Epithelial cell of prostate (primary cell): ENCODE measurements around the gene ZDHHC17.
"Not testable (repeated sequence)": the region's sequence is repeated elsewhere in the genome, so short reads cannot be mapped to it uniquely, and the experiment has no call there.

Source experiments
- DNase-seq: peaks from one replicate; pipeline ENCODE4 v3.0.0-alpha.2; 2011; ENCODE audit warnings: low read depth, low spot score
- H3K27ac ChIP-seq: fragments of 450-650 bp; 2 replicates; pipeline ENCODE4 v1.5.1; 2017; ENCODE audit warnings: mild to moderate bottlenecking

ZDHHC17 gene

GRCh38 chr12:76765598-76765997 is 1.7 kb downstream of the ZDHHC17 start:
- no peak for DNase-seq
- no peak overlapping the region for H3K27ac ChIP-seq

GRCh38 chr12:76766161-76766560 is 2.2 kb downstream of the ZDHHC17 start:
- no peak for DNase-seq
- no peak overlapping the region for H3K27ac ChIP-seq

GRCh38 chr12:76768576-76768975 is 4.7 kb downstream of the ZDHHC17 start:
- H3K27ac ChIP-seq: no peak overlapping the region
- DNase-seq: no peak

- no peak for DNase-seq
- H3K27ac ChIP-seq: no peak overlapping the region
These were observed 13.9 kb downstream of the ZDHHC17 start for GRCh38 chr12:76777765-76778216.

- H3K27ac ChIP-seq: no peak overlapping the region
- DNase-seq: no peak
These were observed 14.4 kb downstream of the ZDHHC17 start for GRCh38 chr12:76778364-76778763.

GRCh38 chr12:76779310-76779709 is 15.4 kb downstream of the ZDHHC17 start:
- DNase-seq, H3K27ac ChIP-seq: not testable (repeated sequence)

- no peak for DNase-seq
- no peak overlapping the region for H3K27ac ChIP-seq
These were observed 17.4 kb downstream of the ZDHHC17 start for GRCh38 chr12:76781321-76781720.

- no peak for DNase-seq
These were observed 18.6 kb downstream of the ZDHHC17 start for GRCh38 chr12:76782526-76782925.

GRCh38 chr12:76784600-76785051 is 20.7 kb downstream of the ZDHHC17 start:
- no peak for DNase-seq
- H3K27ac ChIP-seq: peak overlapping the region; percentile 1

More at GRCh38 chr12:76782526-76782925, 18.6 kb downstream of the ZDHHC17 start:
- H3K27ac ChIP-seq: no peak overlapping the region

- no peak overlapping the region for H3K27ac ChIP-seq
- no peak for DNase-seq
These were observed 21.5 kb downstream of the ZDHHC17 start for GRCh38 chr12:76785407-76785806.

GRCh38 chr12:76786986-76787385 is 23.1 kb downstream of the ZDHHC17 start:
- H3K27ac ChIP-seq: no peak overlapping the region
- DNase-seq: no peak

- no peak overlapping the region for H3K27ac ChIP-seq
- DNase-seq: no peak
These were observed 23.8 kb downstream of the ZDHHC17 start for GRCh38 chr12:76787689-76788088.

- DNase-seq: no peak
- H3K27ac ChIP-seq: no peak overlapping the region
These were observed 25.6 kb downstream of the ZDHHC17 start for GRCh38 chr12:76789335-76790050.

- H3K27ac ChIP-seq: no peak overlapping the region
- DNase-seq: no peak
These were observed 26.9 kb downstream of the ZDHHC17 start for GRCh38 chr12:76790564-76791552.

GRCh38 chr12:76792828-76793227 is 28.9 kb downstream of the ZDHHC17 start:
- H3K27ac ChIP-seq: no peak overlapping the region
- DNase-seq: no peak

- no peak for DNase-seq
- H3K27ac ChIP-seq: peak overlapping the region; percentile 50
These were observed 34.9 kb downstream of the ZDHHC17 start for GRCh38 chr12:76798864-76799263.

- DNase-seq: peak; percentile 14
These were observed 35.4 kb downstream of the ZDHHC17 start for GRCh38 chr12:76799362-76799761.

GRCh38 chr12:76802060-76802459 is 38.1 kb downstream of the ZDHHC17 start:
- no peak for DNase-seq
- no peak overlapping the region for H3K27ac ChIP-seq

More at GRCh38 chr12:76799362-76799761, 35.4 kb downstream of the ZDHHC17 start:
- H3K27ac ChIP-seq: peak overlapping the region; percentile 50

GRCh38 chr12:76804435-76804976 is 40.6 kb downstream of the ZDHHC17 start:
- no peak for DNase-seq
- H3K27ac ChIP-seq: no peak overlapping the region

- no peak for DNase-seq
These were observed 46.9 kb downstream of the ZDHHC17 start for GRCh38 chr12:76810671-76811419.

More at GRCh38 chr12:76810671-76811419, 46.9 kb downstream of the ZDHHC17 start:
- no peak overlapping the region for H3K27ac ChIP-seq
